Measurements from ENCODE around the gene ARL2BP.

GRCh38 chr16:57245472-57246113 lies 534 bp downstream of the ARL2BP start:
- TF ChIP-seq TAF1 (IDR thresholded peaks at IDR 0.05; ENCODE audit: low read depth, low read length) (no peak), POLR2A (IDR thresholded peaks at IDR 0.05; ENCODE audit: low read depth, low read length) (no peak), POLR2AphosphoS5 (IDR thresholded peaks at IDR 0.05; ENCODE audit: low read depth, low read length) (no peak), SPI1 (IDR thresholded peaks at IDR 0.05; ENCODE audit: low read depth, low read length) (no peak), POU2F2 (IDR thresholded peaks at IDR 0.05; ENCODE audit: low read depth, low read length) (no peak), PAX5 (IDR thresholded peaks at IDR 0.05; ENCODE audit: insufficient read depth, low read length, severe bottlenecking) (no peak)
